Stromal cell of bone marrow (primary cell): ENCODE measurements around the gene SCRT2.
A peak's percentile ranks its signal among the peaks of the same experiment; 100 is the strongest.
"Not testable (repeated sequence)": the region's sequence is repeated elsewhere in the genome, so short reads cannot be mapped to it uniquely, and the experiment has no call there.

Experiments used
- DNase-seq: peaks from one replicate; pipeline ENCODE4 v3.0.0-alpha.2; 2012; ENCODE audit warnings: low read depth

Gene SCRT2

DNA sequence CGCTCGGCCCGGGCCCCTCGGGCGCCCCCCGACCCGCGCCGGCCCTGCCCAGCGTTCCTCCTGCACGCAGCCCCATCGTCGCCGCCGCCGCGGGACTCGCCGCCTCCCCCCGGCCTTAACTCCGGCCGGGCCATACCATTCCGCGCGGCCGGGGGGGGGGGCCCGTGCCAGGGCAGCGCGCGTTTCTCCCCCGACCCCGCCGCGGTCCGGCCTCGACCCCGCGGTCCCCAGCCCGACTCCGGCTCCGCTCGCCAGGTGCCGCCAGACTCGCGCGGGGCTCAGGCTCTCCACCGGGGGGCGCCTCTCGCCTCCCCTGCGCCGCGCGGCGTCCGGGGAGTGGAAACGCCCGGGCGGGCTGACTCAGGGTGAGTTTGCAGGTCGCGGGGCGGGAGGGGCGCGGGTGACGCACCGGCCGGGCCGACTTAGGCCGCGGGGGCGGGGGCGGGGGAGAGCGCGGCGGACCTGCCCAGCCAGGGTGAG lies 22.5 kb downstream of the SCRT2 start, which contains the start of gene SRXN1:
Gene SRXN1, minus strand, starts transcription at position 91 of the 480 bp plus-strand sequence. Its CDS starts 15 bp downstream, at position 76.
- DNase-seq, result peak; percentile 87

DNA sequence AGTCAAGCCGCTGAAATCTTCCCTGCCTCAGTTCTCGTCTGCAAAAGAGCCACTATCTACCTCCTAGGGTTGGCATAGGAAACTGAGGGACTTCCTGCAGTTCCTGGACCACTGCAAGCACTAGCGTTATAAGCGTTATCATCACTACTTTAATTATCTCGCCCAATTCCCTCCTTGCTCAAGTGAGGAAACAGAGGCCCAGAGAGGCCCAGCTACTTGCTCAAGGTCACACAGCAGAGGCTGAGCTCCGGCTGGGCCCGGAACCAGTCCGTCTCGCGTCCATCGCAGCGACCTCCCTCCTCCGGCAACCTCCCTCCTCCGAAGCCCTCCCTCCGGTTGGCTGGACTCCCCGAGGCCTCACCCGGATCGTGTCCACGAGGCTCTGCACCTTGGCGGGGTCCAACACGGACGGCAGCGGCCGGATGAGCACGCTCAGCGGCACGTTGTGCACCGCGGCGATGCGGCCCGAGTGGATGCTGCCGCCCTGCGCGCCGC lies 22.9 kb downstream of the SCRT2 start:
- DNase-seq, result no peak

DNA sequence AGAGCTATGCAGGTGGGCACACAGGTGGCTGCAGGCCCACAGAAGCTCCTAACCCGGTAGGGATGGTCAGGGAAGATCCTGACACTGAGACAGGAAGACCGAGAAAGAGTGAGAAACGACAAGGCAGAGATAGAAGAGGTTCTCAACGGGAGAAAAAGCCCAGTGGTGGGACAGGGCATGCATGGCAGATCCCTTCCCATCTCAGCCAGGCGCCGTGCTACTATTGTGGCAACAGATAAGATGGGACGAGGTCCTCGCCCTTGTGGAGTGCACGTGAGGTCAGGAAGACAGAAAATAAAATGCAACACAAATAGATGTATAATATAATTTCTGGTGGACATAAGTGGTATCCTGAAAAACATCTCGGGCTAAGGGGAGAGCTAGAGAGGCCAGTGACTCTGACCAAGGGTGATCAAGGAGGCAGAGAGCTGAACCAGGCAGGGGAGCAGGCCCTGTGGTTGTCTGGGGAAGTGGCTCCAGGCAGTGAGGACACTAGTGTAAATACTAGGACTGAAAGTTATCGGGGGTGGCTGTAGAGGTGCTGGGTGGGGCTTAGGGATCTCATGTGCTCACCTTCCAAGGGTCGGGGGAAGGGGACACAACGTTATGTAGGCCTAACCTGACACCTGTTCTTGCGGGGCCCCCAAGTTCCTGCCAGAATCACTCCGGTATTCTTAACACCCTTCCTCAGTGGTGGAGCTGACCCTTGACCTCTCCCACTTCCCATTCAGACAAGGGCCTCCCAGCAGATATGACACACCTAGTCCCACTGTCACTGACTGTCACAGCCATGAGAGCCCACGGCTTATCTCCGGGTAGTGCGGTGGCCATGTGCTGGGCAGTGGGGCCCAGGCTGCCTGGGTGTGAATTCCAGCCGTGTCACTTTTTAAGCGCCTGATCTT lies 23.6 kb downstream of the SCRT2 start:
- DNase-seq, result no peak

DNA sequence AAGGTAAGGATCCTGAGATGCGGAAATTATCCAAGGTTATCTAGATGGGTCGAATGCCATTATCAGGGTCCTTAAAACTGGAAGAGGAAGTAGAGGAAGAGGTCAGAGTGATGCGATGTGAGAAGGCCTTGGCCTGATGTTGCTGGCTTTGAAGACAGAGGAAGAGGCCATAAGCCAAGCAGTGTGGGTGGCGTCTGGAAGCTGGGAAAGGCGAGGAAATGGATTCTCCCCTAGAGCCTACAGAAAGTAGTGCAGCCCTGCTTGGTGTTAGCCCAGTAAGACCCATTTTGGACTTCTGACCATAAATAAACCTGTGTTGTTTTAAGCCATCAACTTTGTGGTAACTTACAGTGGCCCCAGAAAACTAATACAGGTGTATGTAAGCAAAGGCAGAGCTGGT lies 24.6 kb downstream of the SCRT2 start:
- no peak for DNase-seq

DNA sequence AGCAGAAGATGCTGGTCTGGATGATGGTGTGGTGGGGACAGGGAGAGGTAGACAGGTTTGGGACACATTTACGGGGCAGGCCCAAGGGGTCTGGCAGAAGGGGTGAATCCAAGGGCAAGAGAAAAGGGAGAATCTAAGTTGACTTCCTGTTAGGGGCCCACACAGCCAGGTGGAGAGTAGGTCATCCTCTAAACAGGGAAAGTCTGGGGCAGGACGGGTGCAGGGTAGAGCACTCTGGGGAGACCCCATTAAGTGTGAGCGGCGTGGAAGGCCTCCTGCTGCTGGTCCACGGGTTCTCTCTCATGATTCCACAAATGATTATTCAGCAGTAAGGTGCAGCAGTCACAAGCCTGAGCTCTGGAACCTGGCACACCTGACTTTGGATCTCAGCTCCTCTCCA lies 25.3 kb downstream of the SCRT2 start:
- DNase-seq, result no peak

DNA sequence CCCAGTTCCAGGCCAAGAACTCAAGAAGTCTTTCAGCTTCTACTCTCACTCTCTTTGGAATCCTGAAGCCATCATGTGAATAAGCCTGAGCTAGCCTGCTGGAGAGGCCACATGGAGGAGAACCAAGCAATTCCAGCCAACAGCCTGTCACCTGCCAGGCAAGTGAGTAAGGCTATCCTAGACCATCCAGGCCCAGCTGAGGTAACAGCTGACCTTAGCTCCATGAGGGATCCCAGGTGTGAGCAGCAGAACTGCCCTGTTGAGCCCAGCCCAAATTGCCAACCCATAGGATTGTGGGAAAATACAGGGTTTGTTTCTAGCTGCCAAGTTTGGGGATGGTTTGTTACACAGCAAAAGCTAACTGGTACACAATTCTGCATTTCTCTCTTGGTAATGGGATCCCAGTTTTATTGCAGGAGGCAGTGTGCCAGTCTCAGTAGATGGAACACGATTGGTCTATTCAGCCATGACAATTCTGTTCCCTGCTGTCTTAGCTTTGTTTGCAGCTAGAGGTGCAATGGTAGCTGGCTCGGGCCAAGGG lies 28.1 kb downstream of the SCRT2 start:
- no peak for DNase-seq

DNA sequence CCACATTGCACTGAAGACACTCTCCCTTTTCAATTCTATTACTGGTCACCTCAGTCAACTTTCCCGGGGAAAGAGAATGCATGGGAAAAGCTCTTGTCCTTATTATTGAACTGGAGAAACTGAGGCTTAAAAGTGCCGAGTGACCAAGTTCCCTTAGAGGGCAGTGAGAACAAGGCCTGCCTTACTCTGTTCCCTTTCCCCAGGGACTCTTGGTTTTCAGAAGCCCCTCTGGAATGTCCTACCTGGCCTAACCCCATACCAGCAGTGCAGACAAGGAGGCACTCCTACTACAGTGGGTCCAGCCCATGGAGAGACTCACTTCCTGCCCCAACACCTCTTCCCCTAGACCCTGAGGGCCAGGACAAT lies 28.8 kb downstream of the SCRT2 start:
- DNase-seq, result no peak

DNA sequence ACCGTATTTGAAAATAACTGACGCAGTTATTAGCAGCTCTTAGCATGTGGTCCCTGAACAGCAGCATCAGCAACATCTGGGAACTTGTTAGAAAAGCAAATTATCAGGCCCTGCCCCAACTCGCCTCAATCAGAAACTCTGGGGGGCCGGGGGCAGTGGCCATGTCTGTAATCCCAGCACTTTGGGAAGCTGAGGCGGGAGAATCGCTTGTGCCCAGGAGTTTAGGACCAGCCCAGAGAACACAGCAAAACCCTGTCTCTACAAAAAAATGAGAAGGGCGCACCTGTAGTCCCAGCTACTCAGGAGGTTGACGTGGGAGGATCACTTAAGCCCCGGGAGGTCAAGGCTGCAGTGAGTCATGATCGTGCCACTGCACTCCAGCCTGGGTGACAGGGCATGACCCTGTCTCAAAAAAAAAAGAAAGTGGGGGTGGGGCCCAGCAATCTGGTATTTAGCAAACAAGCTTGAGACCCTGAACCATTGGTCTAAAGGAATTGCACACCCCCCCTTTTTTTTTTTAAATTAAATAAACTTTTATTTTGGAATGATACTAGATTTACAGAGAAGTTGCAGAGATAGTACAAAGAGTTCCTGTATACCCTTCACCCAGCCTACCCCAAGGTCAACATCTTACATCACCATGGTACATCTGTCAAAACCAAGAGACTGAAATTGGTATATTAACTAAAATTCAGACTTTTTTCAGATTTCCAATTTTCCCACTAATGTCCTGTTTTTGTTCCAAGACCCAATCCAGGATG lies 29.3 kb downstream of the SCRT2 start:
- DNase-seq, result no peak

DNA sequence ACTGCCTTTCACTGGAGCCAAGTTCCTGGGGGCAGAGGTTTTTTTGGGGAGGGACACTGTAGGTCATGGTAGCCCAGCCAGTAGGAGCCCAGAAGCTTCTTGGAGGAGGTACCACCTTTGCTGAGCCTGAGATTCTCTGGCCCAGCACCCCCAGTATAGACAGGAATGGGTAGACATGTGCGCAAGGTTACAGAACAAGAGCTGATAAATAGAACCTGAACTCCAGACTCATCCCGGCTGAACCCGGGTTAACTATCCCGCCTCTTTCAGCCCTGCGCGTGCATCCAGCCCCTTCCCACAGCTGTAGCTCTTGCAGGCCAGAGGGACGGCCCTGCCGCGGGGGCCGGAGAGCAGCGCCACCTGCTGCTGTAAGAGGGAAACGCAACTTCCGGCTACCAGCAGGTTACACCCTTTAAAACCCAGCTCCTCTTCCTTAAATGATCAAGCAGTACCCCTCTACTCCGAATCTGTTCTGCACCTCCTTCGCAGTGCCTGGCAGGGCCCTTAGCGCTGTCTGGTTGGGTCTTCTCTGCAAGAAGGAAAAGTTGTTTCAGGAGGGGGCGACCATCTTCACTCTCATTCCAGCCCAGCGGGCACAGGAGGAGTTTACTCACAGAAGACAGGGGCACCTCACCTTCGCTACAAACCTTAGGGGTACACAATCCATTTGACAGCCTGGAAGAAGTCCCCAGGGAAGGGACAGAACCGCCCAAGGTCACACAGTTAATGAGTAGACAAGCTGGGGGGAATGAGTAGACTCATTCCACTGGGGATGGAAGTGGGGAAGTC lies 30.1 kb downstream of the SCRT2 start:
- DNase-seq, result peak; percentile 14

DNA sequence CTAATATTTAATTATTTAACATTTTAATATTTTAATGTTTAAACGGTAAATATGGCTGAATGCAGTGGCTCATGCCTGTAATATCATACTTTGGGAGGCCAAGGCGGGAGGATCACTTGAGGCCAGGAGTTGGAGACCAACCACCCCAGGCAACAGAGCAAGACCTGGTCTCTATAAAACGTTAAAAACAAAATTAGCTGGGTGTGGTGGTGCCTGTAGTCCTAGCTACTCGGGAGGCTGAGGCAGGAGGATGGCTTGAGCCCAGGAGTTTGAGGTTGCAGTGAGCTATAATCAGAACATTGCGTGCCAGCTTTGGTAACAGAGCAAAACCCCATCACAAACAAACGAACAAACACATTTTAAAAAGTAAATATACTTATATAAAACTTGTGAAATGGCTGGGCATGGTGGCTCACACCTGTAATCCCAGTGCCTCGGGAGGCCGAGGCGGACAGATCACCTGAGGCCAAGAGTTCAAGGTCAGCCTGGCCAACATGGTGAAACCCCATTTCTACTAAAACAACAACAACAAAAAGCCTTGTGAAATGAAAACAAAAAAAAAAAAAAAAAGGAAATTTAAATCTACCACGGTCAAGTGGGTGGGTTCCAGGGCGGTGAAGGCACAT lies 30.8 kb downstream of the SCRT2 start:
- DNase-seq, result no peak

DNA sequence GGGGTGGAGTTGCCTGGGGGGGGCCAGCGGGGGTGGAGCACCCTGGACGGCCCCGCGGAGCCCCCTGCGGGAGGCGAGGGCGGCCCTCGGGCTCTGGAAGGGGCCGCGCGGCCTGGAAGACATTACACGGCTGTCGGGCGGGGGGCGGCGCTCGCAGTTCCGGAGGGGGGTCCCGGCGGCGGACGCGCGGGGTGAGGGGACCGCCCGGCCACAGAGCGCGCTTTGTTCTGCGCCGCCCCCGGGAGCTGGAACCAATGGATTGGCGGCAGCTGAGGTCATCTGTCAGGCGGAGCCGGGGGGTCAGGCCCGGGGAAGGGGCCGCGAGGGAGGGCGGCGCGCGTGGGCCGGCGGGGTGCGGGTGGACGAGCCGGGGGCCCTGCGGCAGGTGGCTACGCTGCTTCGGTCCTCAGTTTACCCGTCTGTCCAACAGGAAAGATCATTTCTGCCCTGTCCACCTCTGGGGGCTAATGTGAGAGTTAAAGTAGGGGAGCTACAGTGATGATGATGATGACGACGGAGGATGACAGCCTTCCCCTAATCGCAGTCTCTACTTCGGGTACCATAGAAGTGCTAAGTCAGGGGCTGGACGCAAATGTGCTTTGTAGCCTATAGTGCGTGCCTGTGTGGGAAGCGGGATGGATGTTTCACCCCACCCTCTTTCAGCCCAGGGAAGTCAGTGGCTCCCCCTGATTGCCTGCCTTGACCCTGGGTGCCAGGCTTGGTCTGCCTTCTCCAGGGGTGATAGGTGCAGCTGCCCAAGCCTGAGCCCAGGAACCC lies 33.0 kb downstream of the SCRT2 start:
- DNase-seq, result no peak

DNA sequence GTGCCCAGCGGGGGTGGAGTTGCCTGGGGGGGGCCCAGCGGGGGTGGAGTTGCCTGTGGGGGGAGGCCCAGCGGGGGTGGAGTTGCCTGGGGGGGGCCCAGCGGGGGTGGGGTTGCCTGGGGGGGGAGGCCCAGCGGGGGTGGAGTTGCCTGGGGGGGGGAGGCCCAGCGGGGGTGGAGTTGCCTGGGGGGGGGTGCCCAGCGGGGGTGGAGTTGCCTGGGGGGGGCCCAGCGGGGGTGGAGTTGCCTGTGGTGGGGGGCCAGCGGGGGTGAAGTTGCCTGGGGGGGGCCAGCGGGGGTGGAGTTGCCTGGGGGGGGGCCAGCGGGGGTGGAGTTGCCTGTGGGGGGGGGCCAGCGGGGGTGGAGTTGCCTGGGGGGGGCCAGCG lies 33.6 kb downstream of the SCRT2 start:
- DNase-seq, result not testable (repeated sequence)

DNA sequence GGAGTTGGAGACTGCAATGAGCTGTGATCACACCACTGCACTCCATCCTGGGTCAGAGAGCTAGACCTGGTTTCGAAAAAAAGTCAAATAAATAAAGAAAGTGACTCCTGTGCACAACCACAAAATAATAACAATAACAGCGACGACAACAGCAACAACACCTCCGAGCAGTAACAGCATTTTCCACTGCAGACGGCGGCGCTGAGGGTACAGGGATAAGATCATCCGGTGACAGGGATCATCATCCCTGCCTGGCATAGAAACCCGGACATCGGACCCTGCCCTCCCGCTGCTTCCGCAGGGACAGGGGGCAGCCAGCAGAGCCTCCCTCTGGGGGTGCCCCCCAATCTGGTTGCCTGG lies 34.1 kb downstream of the SCRT2 start:
- no peak for DNase-seq

DNA sequence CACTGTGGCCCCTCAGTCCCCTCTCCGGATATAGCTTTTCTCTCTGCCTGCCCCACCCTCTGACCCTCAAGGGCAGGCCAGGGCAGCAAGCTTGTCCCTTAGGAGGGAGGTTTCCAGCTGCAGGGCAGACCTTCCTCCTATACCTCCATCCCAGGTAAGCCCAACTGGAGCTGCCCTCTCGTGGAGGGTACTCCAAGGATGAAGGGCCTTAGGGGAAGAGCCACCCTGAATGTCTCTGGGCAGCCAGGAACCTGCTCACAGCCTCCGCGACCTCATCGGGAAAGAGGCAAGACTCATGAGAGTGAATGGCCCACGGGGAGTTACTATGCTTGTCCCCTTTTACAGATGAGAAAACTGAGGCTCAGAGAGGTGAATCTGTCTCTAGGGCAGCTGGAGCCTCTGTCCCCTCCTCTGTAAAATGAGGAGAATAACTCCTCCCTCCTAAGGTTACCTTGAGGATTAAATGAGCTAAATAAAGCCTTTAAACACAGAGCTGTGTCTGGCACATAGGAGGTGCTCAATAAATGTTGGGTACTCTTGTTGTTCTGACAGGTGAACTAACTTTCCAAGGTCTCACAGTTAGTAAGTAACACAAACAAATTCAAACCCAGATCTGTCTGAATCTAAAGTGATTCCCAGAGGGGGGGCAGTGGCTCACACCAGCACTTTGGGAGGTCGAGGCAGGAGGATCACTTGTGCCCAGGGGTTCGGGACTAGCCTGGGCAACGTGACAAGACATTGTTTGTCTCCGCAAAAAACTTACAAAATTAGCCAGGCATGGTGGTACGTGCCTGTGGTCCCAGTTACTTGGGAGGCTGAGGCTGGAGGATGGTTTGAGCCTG lies 34.7 kb downstream of the SCRT2 start:
- DNase-seq, result no peak

DNA sequence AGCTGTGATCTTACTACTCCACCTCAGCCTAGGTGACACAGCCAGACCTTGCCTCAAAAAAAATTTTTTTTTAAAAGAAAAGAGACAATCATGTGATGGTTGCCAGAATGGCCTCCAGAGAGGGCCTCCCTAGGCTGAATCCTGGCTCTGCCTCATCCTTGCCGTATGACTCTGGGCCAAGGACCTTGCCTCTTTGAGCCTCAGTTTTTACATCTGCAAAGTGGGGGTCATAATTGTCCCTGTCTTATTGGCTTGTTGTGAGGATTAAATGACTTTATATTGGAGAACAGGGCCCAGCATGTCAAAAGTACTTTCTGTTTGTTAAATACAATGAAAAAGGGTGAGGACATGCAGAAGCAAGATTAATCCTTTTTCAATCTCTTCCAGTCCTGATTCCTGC lies 37.0 kb downstream of the SCRT2 start:
- DNase-seq, result no peak

DNA sequence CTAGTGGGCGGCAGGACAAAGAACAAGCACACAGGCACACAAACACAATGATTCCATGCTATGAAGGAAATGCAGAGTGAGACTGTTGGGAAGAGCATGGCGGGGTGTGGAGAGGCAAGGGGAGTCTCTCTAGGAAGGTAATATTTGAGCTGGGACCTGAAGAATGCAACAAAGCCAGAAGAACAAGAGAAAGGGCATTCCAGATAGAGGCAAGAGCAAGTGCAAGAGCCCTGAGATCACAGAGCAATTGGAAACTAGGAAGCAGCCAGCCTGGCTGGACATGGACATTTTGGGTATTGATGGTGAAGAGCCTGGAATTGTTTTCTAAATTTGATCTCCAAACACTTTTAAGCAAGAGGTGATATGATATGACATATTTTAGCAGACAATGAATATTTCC lies 38.0 kb downstream of the SCRT2 start:
- DNase-seq, result no peak

DNA sequence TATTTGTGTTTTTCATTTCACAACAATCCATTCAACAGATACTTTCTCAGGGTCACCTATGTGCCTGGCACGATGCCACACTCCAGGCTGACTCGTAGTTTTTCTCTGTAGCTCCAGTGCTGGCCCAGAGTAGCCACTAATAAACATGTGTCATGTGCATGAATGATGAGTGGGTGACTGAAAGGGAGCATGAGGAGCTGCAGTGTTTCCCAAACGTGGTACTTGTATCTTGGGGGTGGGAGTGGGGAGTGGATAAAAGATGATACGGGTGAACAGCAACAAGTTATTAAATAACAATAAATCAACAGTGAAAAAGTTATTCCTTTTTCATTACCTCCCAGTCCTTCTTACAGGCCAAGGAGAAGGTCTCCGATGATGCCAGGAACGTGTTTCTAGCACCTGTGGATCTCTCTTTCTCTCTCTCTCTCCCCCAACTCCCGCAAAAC lies 39.7 kb downstream of the SCRT2 start:
- DNase-seq, result no peak

DNA sequence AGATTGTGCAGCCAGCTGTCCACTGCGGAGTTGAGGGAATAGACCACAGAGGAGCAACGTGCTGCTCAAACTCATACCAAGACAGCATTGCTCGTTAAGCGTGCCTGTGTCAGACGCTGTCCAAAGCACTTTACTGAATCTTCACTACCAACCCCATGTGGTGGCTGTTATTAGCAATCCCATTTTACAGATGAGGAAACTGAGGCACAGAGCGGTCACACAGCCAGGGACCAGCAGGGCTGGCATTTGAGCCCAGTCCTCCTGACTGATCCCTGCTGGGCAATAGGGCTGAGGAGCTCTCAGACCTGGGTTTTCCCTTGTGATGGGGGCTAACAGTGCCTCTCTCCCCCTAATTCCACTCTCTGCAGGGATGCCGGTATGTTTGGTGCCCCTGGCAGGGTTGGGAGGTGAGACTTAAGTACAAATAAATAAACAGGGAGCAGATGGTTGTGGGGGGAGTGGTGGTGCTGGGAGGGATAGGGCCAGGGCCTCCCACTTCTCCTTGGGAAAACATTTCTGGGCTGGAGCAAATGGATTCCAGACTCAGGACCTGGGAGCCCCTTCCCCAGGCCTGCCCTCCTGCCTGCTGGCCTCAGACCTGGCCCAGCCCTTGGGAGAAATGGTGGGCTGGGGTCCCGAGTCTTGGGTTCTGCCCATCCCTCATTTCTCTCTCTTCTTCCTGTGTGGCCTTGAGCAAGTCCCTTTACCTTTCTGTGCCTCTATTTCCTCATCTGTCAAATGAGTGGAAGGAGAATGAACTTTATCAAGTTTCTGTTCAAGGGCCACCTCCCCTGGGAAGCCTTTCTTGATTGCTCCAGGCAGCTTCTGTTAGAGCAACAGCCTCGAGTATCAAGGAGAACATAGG lies 40.3 kb downstream of the SCRT2 start:
- no peak for DNase-seq
